ENCODE measurements around the gene ZNF496. TPM values are rescaled to one million over a fixed set of nuclear protein-coding genes. Genes with fewer than 3 reads are reported as not detected.
"Not testable (repeated sequence)": the region's sequence is repeated elsewhere in the genome, so short reads cannot be mapped to it uniquely, and the experiment has no call there.

ZNF496 gene
- total RNA-seq: 17.3 TPM
- long read RNA-seq, partial matches to known transcripts: 5 of 21 reads
- long read RNA-seq, other reads (novel, unspliced or antisense): 16 of 21 reads

GRCh38 chr1:247331525-247332214 lies at the start of gene ZNF496:
ZNF496 (minus strand) TSS chr1:247331867; CDS start chr1:247329578, 2,289 bp downstream.
- DNase-seq (ENCODE audit: low spot score): peak; percentile 86
- intact Hi-C loops (cut with DNase I): loop anchor here (5.0 kb wide), 2 partner anchors 41 to 219 kb away; no protein-coding TSS in a partner anchor

GRCh38 chr1:247378334-247379073 lies 46.8 kb upstream of the ZNF496 start:
- intact Hi-C loops (cut with DNase I): no loop called here
- peak; percentile 61 for DNase-seq (ENCODE audit: low spot score)

- intact Hi-C loops (cut with DNase I): not testable (repeated sequence)
- peak; percentile 15 for DNase-seq (ENCODE audit: low spot score)
Observed at GRCh38 chr1:247377656-247378055, 46.0 kb upstream of the ZNF496 start.

GRCh38 chr1:247376659-247377058 lies 45.0 kb upstream of the ZNF496 start:
- intact Hi-C loops (cut with DNase I): no loop called here
- DNase-seq (ENCODE audit: low spot score): peak; percentile 26

- DNase-seq (ENCODE audit: low spot score): peak; percentile 60
- intact Hi-C loops (cut with DNase I): no loop called here
Observed at GRCh38 chr1:247375747-247376146, 44.1 kb upstream of the ZNF496 start.

- intact Hi-C loops (cut with DNase I): loop anchor here (5.0 kb wide), 2 partner anchors 42 to 327 kb away; partner anchors contain the start of gene ZNF496
- not testable (repeated sequence) for DNase-seq (ENCODE audit: low spot score)
Observed at GRCh38 chr1:247374651-247375334, 43.1 kb upstream of the ZNF496 start.

GRCh38 chr1:247373721-247374141 lies 42.1 kb upstream of the ZNF496 start:
- intact Hi-C loops (cut with DNase I): loop anchor here (5.0 kb wide), 2 partner anchors 41 to 326 kb away; partner anchors contain the start of gene ZNF496

GRCh38 chr1:247371801-247372259 lies 40.2 kb upstream of the ZNF496 start:
- no peak for DNase-seq (ENCODE audit: low spot score)
- intact Hi-C loops (cut with DNase I): loop anchor here (5.0 kb wide), 2 partner anchors 40 to 325 kb away; partner anchors contain the start of gene ZNF496

More at GRCh38 chr1:247373721-247374141, 42.1 kb upstream of the ZNF496 start:
- peak; percentile 71 for DNase-seq (ENCODE audit: low spot score)

GRCh38 chr1:247370786-247371732 lies 39.4 kb upstream of the ZNF496 start:
- intact Hi-C loops (cut with DNase I): loop anchor here (5.0 kb wide), 2 partner anchors 39 to 324 kb away; partner anchors contain the start of gene ZNF496

GRCh38 chr1:247368490-247369145 lies 37.0 kb upstream of the ZNF496 start:
- DNase-seq (ENCODE audit: low spot score): no peak
- intact Hi-C loops (cut with DNase I): no loop called here

More at GRCh38 chr1:247370786-247371732, 39.4 kb upstream of the ZNF496 start:
- no peak for DNase-seq (ENCODE audit: low spot score)

GRCh38 chr1:247367786-247368422 lies 36.2 kb upstream of the ZNF496 start:
- intact Hi-C loops (cut with DNase I): no loop called here
- DNase-seq (ENCODE audit: low spot score): no peak

- no peak for DNase-seq (ENCODE audit: low spot score)
- intact Hi-C loops (cut with DNase I): no loop called here
Observed at GRCh38 chr1:247366926-247367645, 35.4 kb upstream of the ZNF496 start.

- intact Hi-C loops (cut with DNase I); DNase-seq (ENCODE audit: low spot score): not testable (repeated sequence)
Observed at GRCh38 chr1:247366345-247366744, 34.7 kb upstream of the ZNF496 start.

- no peak for DNase-seq (ENCODE audit: low spot score)
- intact Hi-C loops (cut with DNase I): no loop called here
Observed at GRCh38 chr1:247365023-247365422, 33.4 kb upstream of the ZNF496 start.

- intact Hi-C loops (cut with DNase I); DNase-seq (ENCODE audit: low spot score): not testable (repeated sequence)
Observed at GRCh38 chr1:247363000-247363399, 31.3 kb upstream of the ZNF496 start.

- no peak for DNase-seq (ENCODE audit: low spot score)
- intact Hi-C loops (cut with DNase I): no loop called here
Observed at GRCh38 chr1:247362153-247362552, 30.5 kb upstream of the ZNF496 start.

Measured in cardiac septum (tissue), 1 donor.